ENCODE data around the gene TIPIN. TPM values are rescaled to one million over a fixed set of nuclear protein-coding genes. Genes with fewer than 3 reads are reported as not detected.
"Not testable (repeated sequence)": the region's sequence is repeated elsewhere in the genome, so short reads cannot be mapped to it uniquely, and the experiment has no call there.

TIPIN gene
- total RNA-seq, 2 donors from 2014 or later = 1.4 to 5.7 TPM

- Histone ChIP-seq H3K4me3 (no peak overlapping the region), H3K27me3 (no peaks in the 10 kb centered on the region), H3K27ac (no peak overlapping the region), H3K4me1 (no peaks in the 10 kb centered on the region), H3K36me3 (no peaks in the 10 kb centered on the region), H3K9me3 (peaks cover 0 to 6% of the 10 kb centered on the region in 2 donors)
- no peak for DNase-seq (ENCODE audit: low spot score)
- TF ChIP-seq CTCF (IDR thresholded peaks at IDR 0.05) = no peak
These were observed 22.4 kb upstream of the TIPIN start for GRCh38 chr15:66378814-66379430.

- TF ChIP-seq CTCF (IDR thresholded peaks at IDR 0.05) = no peak
- peaks cover 0 to 6% of the 10 kb centered on the region in 2 donors for H3K4me1 ChIP-seq
- H3K27me3 ChIP-seq = no peaks in the 10 kb centered on the region
- DNase-seq (ENCODE audit: low spot score) = no peak
- no peak overlapping the region for H3K27ac ChIP-seq
- peaks cover 0 to 10% of the 10 kb centered on the region in 2 donors for H3K9me3 ChIP-seq
- H3K36me3 ChIP-seq = no peaks in the 10 kb centered on the region
- no peak overlapping the region for H3K4me3 ChIP-seq
These were observed 17.7 kb upstream of the TIPIN start for GRCh38 chr15:66374179-66374578.

GRCh38 chr15:66369773-66370651 is 13.5 kb upstream of the TIPIN start:
- no peak for DNase-seq (ENCODE audit: low spot score)
- Histone ChIP-seq H3K9me3 (peaks cover 0 to 10% of the 10 kb centered on the region in 2 donors), H3K27ac (peak overlapping the region; percentile 28 to 63), H3K4me3 (peak overlapping the region; percentile 8 to 45), H3K27me3 (no peaks in the 10 kb centered on the region), H3K4me1 (peaks cover 0 to 6% of the 10 kb centered on the region in 2 donors), H3K36me3 (no peaks in the 10 kb centered on the region)
- TF ChIP-seq CTCF (IDR thresholded peaks at IDR 0.05) = no peak

- Histone ChIP-seq H3K27ac (no peak overlapping the region), H3K9me3 (no peaks in the 10 kb centered on the region), H3K4me3 (no peak overlapping the region), H3K36me3 (no peaks in the 10 kb centered on the region), H3K27me3 (no peaks in the 10 kb centered on the region), H3K4me1 (peaks cover 0 to under 1% of the 10 kb centered on the region in 2 donors)
- no peak for DNase-seq (ENCODE audit: low spot score)
- no peak for TF ChIP-seq CTCF (IDR thresholded peaks at IDR 0.05)
These were observed 8.6 kb upstream of the TIPIN start for GRCh38 chr15:66364944-66365528.

GRCh38 chr15:66362776-66363175 is 6.3 kb upstream of the TIPIN start:
- no peaks in the 10 kb centered on the region for H3K27me3 ChIP-seq
- H3K4me3 ChIP-seq = no peak overlapping the region
- H3K36me3 ChIP-seq = no peaks in the 10 kb centered on the region
- H3K9me3 ChIP-seq = no peaks in the 10 kb centered on the region
- TF ChIP-seq CTCF (IDR thresholded peaks at IDR 0.05) = no peak
- no peak overlapping the region for H3K27ac ChIP-seq
- no peaks in the 10 kb centered on the region for H3K4me1 ChIP-seq
- DNase-seq (ENCODE audit: low spot score) = no peak

GRCh38 chr15:66361745-66362460 is 5.4 kb upstream of the TIPIN start:
- not testable (repeated sequence) for H3K27me3 ChIP-seq; H3K27ac ChIP-seq; H3K4me3 ChIP-seq; DNase-seq (ENCODE audit: low spot score); H3K36me3 ChIP-seq; H3K9me3 ChIP-seq; H3K4me1 ChIP-seq

All from right atrium auricular region (tissue), 2 donors.